HG03571 (cell line): ENCODE results near the gene SLC12A6.

Source experiments
- ATAC-seq: cut with Tn5 transposase; IDR thresholded peaks from one replicate; pipeline ENCODE4 v1.9.1; 2021; ENCODE audit not compliant: unreplicated experiment

The SLC12A6 gene

DNA sequence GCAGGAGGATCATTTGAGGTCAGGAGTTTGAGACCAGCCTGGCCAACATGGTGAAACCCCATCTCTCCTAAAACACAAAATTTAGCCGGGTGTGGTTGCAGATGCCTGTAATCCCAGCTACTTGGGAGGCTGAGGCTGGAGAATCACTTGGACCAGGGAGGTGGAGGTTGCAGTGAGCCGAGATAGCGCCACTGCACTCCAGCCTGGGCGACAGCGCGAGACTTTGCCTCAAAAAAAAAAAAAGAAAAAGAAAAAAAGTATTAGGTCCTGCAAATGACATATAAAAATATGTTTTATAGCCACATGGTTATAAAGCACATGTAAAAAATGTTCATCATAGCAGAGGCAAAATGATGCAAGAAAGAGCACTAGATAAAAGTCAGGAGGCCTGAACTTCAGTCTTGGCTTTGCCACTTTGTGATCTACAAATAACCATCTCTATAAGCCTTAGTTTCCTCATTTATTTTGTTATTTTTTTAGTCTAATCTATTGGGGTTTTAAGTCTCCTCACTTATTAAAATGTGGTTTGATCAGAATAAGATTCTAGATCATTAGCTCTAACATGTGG lies 4.9 kb downstream of the SLC12A6 start:
- ATAC-seq, result no peak

DNA sequence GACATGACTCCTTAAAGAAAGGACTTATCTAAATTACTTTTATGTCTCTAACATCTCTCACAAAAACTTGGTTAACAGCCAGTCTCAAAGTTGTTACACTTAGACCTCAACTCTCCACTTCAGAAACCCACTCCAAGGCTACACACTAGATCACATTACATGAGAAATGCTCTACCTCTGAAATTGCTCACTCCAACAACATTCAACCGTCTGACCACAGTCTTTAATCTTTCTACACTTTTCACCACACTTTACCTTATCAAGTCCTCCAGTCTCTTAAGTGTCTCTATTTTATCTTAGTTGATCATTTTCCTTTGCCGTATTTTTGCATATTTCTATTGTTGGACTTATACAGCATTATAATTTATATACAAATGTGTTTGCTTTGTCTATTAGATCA lies 5.8 kb downstream of the SLC12A6 start:
- ATAC-seq, result no peak

DNA sequence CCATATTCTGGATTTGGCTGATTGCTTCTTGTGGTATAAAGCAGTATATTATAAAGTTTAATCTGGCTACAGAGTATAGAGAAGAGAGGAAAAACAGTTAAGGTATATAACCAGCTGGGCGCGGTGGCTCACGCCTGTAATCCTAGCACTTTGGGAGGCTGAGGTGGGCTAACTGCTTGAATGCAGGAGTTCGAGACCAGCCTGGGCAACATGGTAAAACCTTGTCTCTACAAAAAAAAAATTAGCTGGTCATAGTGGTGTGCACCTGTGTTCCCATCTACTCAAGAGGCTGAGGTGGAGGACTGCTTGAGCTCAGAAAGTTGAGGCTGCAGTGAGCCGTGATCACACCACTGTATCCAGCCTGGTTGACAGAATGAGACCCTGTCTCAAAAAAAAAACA lies 7.3 kb downstream of the SLC12A6 start:
- no peak for ATAC-seq

DNA sequence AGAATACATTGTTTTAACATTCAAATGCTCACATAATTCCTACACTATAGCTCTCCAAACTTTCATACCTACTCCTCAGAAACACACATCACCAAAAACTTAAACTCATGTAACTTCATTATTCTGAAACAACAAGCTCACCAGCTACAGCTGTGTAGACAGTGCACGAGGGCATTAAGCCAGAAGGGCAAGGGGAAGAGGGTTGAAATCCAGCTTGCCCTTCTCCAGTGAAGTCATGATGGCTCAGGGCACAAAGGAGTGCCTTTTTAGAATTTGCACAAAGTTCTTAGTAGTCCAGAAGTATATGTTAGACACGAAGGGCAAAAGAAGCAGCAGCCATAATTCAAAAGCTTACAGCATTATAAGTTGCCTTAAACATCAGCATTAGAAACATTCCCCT lies 8.6 kb downstream of the SLC12A6 start:
- no peak for ATAC-seq

DNA sequence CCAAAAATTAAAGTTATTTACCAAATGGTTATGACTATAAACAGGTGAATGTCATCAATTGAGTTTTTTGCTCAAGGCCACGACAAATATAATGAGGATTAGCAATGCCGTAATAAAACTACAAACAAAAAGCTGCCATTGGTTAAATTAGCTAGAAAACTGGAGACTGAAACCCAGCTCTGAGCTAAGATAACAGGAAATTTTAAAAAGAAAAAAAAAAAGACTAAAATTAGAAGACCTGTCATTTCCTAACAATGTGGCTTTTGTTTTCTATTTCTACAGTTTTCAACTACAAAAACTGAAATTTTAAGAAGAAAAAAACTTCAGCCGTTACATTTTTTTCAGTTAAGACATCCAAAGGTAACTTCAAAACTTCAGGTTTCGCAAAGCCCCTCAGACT lies 9.7 kb downstream of the SLC12A6 start:
- no peak for ATAC-seq

DNA sequence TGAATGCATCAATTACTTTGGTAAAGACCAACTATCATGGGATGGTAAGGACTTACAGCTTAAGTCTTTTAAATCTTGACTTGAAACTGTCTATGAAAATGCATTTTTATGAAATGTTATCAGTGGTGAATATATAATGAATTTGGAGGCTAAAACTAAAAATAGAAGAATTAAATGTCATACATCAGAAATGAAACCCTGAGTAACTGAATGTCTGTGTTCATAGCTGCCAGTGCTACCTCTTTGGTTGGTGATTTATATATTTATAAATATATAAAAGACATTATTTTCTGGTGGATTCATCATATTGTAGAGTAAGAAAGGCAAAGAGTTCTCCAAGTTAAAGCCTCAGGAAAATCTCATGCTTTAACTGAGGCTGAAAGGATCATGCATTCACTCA lies 12.2 kb downstream of the SLC12A6 start:
- ATAC-seq, result no peak

DNA sequence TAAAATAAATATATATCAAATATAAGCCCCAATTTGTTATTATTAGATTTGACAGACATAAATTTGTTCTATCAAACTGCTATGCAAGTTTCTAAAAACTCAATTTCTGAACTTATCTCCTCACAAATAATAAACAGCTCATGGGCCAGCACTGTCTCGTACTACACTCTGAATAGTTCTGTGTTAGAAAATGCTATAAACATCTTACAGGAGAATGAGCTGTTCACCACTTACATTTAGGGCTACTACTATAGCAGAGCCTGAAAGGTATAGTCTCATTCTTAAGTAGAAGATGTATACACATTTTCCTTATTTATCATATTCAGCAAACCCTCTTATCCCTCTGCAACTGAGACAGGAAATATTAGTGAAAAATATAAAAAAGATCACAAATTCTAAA lies 12.6 kb downstream of the SLC12A6 start:
- ATAC-seq, result no peak

DNA sequence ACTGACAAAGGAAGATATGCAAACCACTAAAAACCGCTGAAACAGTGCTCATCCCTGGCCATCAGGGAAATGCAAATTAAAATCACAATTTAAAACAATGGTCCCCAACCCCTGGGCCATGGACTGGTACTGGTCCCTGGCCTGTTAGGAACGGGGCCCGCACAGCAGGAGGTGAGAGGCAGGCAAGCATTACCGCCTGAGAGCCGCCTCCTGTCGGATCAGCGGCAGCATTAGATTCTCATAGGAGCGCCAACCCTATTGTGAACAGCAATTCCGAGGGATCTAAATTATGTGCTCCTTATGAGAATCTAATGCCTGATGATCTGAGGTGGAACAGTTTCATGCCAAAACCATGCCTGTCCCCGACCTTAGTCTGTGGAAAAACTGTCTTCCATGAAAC lies 14.4 kb downstream of the SLC12A6 start:
- ATAC-seq, result no peak

DNA sequence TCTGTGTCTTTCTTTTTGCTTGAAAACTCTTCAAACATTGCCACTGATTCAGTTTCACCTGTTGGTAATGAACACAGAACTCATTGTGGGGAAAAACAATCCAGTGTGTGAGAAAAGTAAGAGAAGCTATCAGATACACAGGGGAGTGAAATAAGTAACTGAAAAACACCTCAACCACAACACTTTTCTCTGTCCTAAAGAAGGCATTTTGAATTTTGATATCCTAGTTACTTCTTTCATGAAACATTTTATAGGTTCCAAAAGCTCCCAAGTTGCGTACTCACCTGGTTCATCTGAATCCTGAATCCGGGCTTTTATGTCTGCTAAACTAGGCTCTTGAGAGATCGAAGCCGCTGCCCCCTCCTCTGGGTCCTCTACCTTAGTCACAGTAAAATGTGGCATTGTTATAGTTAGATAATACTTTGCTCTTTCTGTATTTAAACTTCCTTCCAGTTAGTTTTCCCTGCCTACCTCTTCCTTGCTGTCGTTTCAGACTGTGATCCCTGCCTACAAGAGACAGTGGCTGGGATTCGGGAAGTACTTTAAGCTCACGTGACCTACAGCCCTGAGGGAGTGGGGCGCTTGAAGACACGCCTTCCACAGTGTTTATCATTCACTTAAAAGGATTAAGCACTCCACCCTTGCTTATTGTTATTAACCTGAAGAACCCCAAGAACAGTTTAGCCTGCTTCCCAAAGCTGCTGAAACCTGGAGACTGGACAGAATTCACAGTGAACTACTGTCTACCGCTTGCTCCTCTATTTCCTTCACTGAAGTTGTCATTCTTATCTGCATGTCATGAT lies 19.1 kb downstream of the SLC12A6 start:
- ATAC-seq, result peak; percentile 52

DNA sequence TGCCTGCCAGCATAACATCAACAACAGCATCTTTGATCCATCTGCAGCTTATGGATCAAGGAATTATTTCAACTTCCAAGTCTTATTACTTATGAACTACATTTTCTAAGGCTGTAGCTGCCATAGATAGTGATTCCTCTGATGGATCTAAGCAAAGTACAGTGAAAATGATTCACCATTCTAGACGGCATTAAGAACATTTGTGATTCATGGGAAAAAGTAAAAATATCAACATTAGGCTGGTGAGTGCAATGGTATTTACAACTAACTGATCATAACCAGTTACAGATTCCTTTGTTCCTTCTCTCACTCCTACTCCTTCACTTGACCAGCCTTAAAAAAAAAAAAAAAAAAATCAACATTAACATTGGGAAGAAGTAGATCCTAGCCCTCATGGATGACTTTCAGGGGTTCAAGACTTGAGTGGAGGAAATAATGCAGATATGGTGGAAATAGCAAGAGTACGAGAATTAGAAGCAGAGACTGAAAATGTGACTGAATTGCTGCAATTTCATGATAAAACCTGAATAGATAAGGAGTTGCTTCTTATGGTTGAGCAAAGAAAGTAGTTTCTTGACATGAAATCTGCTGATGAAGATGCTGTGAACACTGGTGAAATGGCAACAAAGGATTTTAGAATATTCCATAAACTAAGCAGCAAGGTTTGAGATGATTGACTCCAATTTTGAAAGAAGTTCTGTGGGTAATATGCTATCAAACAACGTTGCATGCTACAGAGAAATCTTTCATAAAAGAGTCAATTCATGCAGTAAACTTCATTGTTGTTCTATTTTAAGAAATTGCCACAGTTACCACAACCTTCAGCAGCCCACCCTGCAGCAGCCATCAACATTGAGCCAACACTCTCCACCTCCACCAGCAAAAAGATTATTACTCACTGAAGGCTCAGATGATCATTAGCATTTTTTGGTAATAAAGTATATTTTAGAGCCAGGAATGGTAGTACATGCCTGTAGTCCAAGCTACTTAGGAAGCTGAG lies 22.8 kb downstream of the SLC12A6 start:
- ATAC-seq, result no peak

DNA sequence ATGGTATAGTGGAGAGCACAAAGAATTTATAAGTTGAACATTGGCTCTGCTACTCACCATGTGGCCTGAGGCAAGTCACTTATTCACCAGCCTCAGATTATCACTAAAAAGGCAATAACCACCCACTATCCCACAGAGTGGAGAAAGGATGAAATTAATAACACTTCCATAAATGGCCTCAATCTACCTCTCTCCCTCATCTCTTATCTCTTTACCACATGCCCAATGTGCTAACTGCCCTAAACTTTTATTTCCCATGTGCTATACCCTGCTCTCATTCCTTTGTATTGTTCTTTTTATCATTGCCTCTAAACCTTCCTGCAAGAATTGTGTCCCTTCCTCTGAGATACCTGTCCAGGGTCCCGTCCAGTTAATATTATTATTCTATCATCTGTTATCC lies 26.0 kb downstream of the SLC12A6 start:
- ATAC-seq, result no peak

DNA sequence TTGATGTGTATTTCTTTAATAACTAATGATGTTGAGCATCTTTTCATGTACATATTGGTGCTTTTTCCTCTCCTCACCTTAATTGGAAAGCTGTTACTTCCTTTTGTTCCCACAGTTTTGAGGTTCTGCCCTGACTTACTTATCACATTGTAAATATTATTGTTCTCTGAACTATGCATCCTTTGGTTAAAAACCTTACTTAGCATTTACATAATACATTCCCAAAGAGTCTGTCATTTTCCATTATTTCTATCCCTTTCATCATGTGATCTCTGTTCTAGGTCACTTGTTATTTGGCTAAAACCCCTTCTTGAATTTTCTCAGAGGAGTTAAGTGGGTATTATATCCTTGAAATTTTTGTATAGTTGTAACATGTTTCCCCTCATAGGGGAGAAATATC lies 33.0 kb downstream of the SLC12A6 start:
- ATAC-seq, result no peak

DNA sequence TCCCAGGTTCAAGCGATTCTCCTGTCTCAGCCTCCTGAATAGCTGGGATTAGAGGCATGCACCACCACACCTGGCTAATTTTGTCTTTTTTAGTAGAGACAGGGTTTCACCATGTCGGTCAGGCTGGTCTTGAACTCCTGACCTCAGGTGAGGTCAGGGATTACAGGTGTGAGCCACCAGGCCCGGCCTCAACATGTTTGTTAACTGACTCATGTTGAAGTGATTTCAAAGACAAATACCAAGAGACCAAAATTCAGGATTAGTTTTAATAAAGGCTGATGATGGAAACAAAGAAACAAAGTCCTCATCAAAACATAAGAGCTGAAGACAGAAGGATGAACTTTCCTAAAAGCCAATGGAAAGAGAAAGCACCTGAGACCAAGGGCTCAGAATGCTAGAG lies 36.5 kb downstream of the SLC12A6 start:
- ATAC-seq, result no peak

DNA sequence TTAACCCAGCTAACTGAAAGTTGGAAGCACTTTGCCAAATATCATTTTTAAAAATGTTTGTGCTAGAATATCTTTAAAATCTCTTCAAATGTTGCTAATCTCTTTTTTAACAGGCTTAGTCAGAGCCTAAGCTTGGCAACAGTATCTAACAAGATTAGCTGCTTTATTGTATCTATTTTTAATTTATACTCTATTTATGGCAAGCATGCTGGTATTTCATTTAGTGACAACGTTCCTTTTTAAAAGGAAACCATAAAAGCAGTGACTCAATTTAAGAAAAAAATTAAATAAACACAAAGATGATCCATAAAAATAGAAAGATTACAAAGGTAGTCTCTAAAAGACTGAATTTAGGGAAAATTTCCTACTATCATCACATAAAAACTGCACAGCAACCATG lies 40.5 kb downstream of the SLC12A6 start:
- no peak for ATAC-seq

DNA sequence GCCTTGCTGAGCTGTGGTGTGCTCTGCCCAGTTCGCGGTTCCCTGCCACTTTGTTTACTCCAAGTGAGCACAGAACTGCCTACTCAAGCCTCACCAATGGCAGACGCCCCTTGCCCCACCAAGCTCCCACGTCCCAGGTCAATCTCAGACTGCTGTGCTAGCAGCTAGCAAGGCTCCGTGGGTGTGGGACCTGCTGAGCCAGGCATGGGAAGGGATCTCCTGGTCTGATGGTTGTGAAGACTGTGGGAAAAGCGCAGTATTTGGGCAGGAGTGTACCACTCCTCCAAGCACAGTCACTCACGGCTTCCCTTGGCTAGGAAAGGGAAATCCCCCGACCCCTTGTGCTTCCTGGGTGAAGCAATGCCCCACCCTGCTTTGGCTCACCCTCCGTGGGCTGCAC lies 45.0 kb downstream of the SLC12A6 start:
- ATAC-seq, result no peak

DNA sequence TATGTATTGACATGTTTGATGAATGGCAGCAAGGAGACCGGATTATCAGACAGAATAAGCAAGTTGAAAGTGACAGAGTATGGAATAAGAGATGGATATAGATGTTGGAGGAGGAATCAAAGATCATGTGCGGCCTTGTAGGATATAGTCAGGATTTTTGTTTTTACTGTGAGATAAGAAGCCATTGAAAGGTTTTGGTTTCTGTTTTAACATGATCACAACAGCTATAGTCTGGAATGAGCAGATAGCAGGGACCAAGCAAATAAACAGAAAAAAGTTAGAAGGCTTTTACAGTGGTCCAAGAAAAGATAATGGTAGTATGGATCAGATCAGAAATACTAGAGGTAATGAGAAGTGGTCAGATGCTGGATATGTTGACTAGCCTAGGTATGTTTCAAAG lies 52.6 kb downstream of the SLC12A6 start:
- no peak for ATAC-seq

DNA sequence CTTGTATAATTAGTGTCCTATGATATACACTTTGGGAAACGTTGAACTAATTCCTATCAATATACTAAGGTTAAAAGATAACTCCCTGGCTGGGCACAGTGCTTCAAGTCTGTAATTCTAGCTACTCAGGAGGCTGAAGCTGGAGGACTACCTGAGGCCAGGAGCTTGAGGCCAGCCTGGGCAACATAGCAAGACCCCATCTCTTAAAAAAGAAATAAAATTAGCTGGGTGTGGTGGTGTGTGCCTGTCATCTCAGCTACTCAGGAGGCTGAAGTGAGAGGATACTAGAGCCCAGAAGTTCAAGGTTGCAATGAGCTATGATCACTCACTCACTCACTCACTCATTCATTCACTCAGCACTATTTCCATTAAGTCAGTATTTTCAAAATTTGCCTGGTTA lies 55.2 kb downstream of the SLC12A6 start:
- ATAC-seq, result no peak

DNA sequence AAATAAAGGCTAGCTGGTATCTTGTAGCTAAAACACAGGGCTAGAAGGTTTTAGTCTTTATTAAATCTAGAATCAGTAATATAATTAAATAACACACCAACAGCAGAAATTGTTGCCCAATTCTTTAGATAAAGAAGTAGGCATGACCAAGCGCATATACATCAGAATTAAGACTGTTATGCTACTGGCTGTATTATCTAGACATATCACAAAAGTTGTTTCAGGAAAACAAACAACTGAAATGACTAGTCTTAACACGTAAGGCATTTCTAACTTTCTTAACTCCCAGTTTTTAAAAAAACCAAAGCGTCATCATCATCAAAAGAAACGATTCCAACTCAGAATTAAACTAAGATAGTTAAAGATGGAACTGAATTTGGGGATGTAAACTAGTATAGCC lies 57.4 kb downstream of the SLC12A6 start:
- ATAC-seq, result no peak

DNA sequence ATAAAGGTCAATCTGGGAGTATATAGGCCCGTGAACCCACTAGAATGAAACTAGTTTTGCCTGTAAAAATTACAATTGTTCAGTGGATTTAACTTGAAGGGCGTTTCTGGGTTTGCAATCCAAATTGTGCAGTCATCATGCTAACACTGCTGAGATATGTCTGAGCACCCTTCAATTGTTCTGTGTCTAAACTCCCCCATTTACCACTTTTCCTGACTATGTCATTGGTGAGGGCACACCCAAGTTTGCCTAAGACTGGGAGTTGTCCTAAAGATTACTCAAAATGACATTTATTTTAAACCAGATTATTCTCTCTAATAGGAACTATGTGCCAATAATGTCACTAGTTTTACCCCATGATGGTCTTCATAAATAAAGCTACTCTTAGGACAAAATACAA lies 58.2 kb downstream of the SLC12A6 start:
- ATAC-seq, result no peak

DNA sequence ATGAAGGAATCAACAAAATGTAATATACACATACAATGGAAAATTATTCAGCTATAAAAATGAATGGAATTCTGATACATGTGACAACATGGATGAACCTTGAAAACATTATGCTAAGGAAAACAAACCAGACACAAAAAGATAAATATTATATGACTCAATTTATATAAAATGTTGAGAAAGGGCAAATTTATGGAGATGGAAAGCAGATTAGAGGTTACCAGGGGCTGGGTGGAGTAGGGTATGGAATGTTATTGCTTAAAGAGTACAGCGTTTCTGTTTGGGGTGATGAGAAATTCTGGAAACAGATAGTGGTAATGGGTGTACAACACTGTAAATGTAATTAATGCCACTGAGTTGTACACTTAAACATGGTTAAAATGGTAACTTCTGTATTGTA lies 61.9 kb downstream of the SLC12A6 start:
- no peak for ATAC-seq

DNA sequence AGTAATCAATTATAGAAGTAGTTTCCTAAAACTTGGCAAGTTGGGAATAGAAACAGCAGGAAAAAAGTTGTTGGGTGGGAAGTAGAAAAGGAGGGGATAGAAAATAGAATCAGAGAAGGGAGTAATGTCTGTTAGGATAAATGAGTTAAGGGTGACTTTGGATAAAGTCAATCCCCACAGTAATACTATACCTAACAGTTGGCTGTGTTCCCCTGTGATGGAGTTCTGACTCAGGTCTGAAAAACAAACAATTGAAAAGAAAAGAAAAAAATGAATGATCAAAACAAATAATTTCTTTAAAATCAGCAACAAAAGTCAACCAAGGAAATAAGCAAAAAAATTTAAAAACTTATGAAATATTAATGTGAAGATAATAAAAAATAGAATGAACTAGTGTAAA lies 62.4 kb downstream of the SLC12A6 start:
- ATAC-seq, result no peak

DNA sequence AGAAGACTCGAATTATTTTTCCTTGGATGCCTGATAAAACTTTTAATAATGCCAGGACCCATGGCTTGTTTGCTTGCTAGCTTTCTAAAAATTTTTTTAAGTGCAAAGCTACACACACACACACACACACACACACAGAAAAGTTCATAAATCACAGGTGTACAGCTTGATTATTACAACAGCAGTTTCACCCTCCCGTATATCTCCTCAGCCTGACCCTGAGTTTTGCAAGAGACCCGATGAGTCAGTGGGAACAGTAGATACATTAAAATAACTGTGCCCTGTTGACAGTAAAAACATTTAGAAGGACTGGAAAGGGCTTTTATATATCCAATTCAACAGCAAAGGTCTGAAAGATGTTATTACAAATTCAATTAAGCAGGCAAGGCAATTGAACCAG lies 66.1 kb downstream of the SLC12A6 start:
- no peak for ATAC-seq
